ENCODE data around the gene OPRM1. TPM values are rescaled to one million over a fixed set of nuclear protein-coding genes. Genes with fewer than 3 reads are reported as not detected.

Gene OPRM1
- total RNA-seq, 1 experiment from 2014 or later = not detected

DNA sequence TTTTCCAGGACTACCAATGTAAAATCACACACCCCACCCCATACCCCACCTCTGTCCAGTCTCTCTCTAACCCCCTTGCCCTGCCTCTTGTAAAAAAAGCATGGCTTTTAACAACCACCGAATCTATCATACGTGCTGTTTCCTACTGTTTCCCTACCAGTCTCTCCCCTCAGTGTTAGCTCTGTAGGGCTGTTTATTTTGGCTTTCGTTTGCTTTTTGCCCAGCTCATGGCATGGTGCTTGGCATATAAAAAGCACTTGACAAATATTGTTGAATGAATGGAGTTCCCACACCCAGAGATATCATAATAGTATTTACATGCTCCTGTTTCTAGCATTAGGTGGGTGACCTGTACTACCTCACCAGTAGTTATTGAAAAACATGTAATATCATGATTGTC lies 148.2 kb downstream of the OPRM1 start:
- ChIA-PET RAD21 (ENCODE audit: low non-redundant PET in 1 of 2, low total read pairs in 2 of 2, uncharacterized antibody in 2 of 2, unreplicated experiment in 2 of 2) (no interaction called here), POLR2A (no interaction called here), CTCF (no interaction called here)
- H3K79me2 ChIP-seq (ENCODE audit: insufficient read depth, low read length) = no peaks in the 10 kb centered on the region
- H2AFZ ChIP-seq (ENCODE audit: low read depth, low read length, poor library complexity, severe bottlenecking) = no peak overlapping the region
- TF ChIP-seq ELF1 (IDR thresholded peaks at IDR 0.05; ENCODE audit: borderline replicate concordance, low read depth) (no peak), SIN3A (IDR thresholded peaks at IDR 0.05; ENCODE audit: low read depth) (no peak), JUND (IDR thresholded peaks at IDR 0.05) (no peak), MAX (IDR thresholded peaks at IDR 0.05) (no peak), POLR2A (IDR thresholded peaks at IDR 0.05; ENCODE audit: borderline replicate concordance, extremely low read depth, insufficient read depth, insufficient read length) (no peak), EZH2 (IDR thresholded peaks at IDR 0.05) (no peak), EGR1 (IDR thresholded peaks at IDR 0.05; ENCODE audit: low read depth) (no peak), SRF (IDR thresholded peaks at IDR 0.05; ENCODE audit: low read depth) (no peak), REST (IDR thresholded peaks at IDR 0.05; ENCODE audit: low read depth) (no peak), SP1 (IDR thresholded peaks at IDR 0.05; ENCODE audit: low read depth) (no peak), ATF3 (IDR thresholded peaks at IDR 0.05) (no peak)
- ATAC-seq (no peak), DNase-seq (ENCODE audit: low read depth, low spot score) (no peak)
- BruUV-seq (replicated peaks) = no TSS peak
- H3K4me1 ChIP-seq (ENCODE audit: control insufficient read depth in 1 of 2, insufficient read depth in 2 of 2, low read length in 2 of 2) = no peaks in the 10 kb centered on the region
- H3K9me3 ChIP-seq (ENCODE audit: control insufficient read depth in 1 of 2, insufficient read depth in 1 of 2, low read depth in 1 of 2, low read length in 2 of 2) = no peaks in the 10 kb centered on the region
- no peak overlapping the region for H3K9ac ChIP-seq (ENCODE audit: low read length)
- no peaks in the 10 kb centered on the region for H4K20me1 ChIP-seq (ENCODE audit: insufficient read depth)
- no peak overlapping the region for H3K4me2 ChIP-seq (ENCODE audit: low read length)
- no peak overlapping the region for H3K4me3 ChIP-seq (replicated peaks in 1 of 2; ENCODE audit: low read depth in 1 of 2, low read length in 2 of 2)
- H3K27ac ChIP-seq (ENCODE audit: low read depth, low read length) = no peak overlapping the region
- H3K9me2 ChIP-seq (ENCODE audit: insufficient read depth) = no peaks in the 10 kb centered on the region
- H3K36me3 ChIP-seq (ENCODE audit: control insufficient read depth in 1 of 2, insufficient read depth in 2 of 2, low read length in 2 of 2) = no peaks in the 10 kb centered on the region
- intact Hi-C loops (cut with micrococcal nuclease) = no loop called here
- H3K27me3 ChIP-seq (ENCODE audit: insufficient read depth, low read length) = no peaks in the 10 kb centered on the region
